Measurements from ENCODE around the gene TNS3. TPM values are rescaled to one million over a fixed set of nuclear protein-coding genes. Genes with fewer than 3 reads are reported as not detected.

Gene TNS3
- total RNA-seq, 1 donor from 2014 or later = 92.9 TPM

DNA sequence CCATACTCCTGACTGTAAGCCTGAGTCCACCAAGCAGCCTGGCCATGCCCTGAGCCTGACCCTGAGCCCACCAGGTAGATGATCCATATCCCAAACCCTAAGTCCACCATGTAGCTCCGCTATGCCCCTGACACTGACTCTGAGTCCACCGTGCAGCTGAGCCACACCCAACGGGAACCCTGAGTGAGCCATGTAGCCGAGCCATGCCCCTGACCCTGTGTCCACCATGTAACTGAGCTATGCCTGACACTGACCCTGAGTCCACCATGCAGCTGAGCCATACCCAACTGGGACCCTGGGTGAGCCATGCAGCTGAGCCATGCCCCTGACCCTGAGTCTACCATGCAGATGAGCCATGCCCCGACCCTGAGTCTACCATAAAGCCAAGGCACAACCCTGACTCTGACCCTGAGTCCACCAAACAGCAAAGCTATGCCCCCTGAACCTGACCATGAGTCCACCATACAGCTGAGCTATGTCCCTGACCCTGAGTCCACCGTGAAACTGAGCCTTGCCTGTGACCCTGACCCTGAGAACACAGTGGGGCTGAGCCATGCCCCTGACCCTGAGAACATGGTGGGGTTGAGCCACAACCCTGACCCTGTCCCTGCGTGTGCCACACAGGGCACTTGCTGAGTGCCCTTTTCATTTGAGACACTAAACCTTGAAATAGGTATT lies 299.8 kb downstream of the TNS3 start:
- Histone ChIP-seq H3K9ac (ENCODE audit: low read length) (no peak overlapping the region), H2AFZ (ENCODE audit: low read depth, low read length) (no peak overlapping the region), H4K20me1 (ENCODE audit: insufficient read depth, low read length) (peaks cover 18% of the 10 kb centered on the region), H3K4me2 (ENCODE audit: low read length) (no peak overlapping the region), H3K4me1 (ENCODE audit: insufficient read depth, low read length) (no peaks in the 10 kb centered on the region), H3K27ac (ENCODE audit: low read depth, low read length) (no peak overlapping the region), H3K79me2 (ENCODE audit: insufficient read depth, low read length) (no peaks in the 10 kb centered on the region), H3K9me3 (ENCODE audit: insufficient read depth, low read depth, low read length) (no peaks in the 10 kb centered on the region), H3K36me3 (ENCODE audit: insufficient read depth, low read length) (peaks cover 57% of the 10 kb centered on the region), H3K4me3 (ENCODE audit: insufficient read depth, low read depth, low read length) (no peak overlapping the region), H3K27me3 (ENCODE audit: insufficient read depth, low read length) (no peaks in the 10 kb centered on the region)
- peaks cover 11% of the 10 kb centered on the region for H3K9me3 Mint-ChIP-seq (ENCODE audit: unreplicated experiment)
- H3K36me3 Mint-ChIP-seq (ENCODE audit: low read depth, unreplicated experiment) = peaks cover 60% of the 10 kb centered on the region
- TF ChIP-seq EZH2 (IDR thresholded peaks at IDR 0.05; ENCODE audit: insufficient read depth, low read length) = no peak
- TF ChIP-seq, protein P1, sequence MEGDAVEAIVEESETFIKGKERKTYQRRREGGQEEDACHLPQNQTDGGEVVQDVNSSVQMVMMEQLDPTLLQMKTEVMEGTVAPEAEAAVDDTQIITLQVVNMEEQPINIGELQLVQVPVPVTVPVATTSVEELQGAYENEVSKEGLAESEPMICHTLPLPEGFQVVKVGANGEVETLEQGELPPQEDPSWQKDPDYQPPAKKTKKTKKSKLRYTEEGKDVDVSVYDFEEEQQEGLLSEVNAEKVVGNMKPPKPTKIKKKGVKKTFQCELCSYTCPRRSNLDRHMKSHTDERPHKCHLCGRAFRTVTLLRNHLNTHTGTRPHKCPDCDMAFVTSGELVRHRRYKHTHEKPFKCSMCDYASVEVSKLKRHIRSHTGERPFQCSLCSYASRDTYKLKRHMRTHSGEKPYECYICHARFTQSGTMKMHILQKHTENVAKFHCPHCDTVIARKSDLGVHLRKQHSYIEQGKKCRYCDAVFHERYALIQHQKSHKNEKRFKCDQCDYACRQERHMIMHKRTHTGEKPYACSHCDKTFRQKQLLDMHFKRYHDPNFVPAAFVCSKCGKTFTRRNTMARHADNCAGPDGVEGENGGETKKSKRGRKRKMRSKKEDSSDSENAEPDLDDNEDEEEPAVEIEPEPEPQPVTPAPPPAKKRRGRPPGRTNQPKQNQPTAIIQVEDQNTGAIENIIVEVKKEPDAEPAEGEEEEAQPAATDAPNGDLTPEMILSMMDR (IDR thresholded peaks at IDR 0.05; ENCODE audit: insufficient read depth, low read depth, low read length) = no peak
- H3K4me3 Mint-ChIP-seq (ENCODE audit: unreplicated experiment) = no peak overlapping the region
- peaks cover 2% of the 10 kb centered on the region for H3K4me1 Mint-ChIP-seq (ENCODE audit: low read depth, unreplicated experiment)
- DNase-seq (ENCODE audit: low read depth) = no peak
- H3K27ac Mint-ChIP-seq (ENCODE audit: unreplicated experiment) = no peak overlapping the region
- FAIRE-seq = no peak
- H3K27me3 Mint-ChIP-seq (ENCODE audit: low read depth, unreplicated experiment) = no peaks in the 10 kb centered on the region

DNA sequence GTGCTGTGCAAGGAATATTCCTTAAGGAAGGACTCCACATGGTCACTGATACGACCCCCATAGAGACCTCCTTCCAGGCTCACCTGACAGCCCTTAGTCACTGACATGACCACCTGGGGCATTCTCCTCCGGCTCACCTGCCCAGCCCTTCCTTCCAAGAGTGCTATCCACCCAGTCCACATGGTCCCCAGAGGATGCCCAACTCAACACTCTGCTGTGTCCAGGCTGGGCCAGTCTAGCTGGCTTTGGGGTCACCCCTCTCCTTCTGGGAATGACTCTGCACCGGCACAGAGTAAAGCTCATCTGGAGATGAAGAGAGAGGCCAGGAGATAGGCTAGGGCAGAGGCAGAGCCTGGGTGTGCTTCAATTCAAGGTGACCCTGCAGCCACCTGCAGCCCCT lies 300.8 kb downstream of the TNS3 start:
- Histone ChIP-seq H3K79me2 (ENCODE audit: insufficient read depth, low read length) (no peaks in the 10 kb centered on the region), H3K9ac (ENCODE audit: low read length) (no peak overlapping the region), H4K20me1 (ENCODE audit: insufficient read depth, low read length) (peaks cover 25% of the 10 kb centered on the region), H3K4me1 (ENCODE audit: insufficient read depth, low read length) (no peaks in the 10 kb centered on the region), H3K27ac (ENCODE audit: low read depth, low read length) (no peak overlapping the region), H2AFZ (ENCODE audit: low read depth, low read length) (no peak overlapping the region), H3K27me3 (ENCODE audit: insufficient read depth, low read length) (no peaks in the 10 kb centered on the region), H3K36me3 (ENCODE audit: insufficient read depth, low read length) (peaks cover 52% of the 10 kb centered on the region), H3K4me3 (ENCODE audit: insufficient read depth, low read depth, low read length) (no peak overlapping the region), H3K9me3 (ENCODE audit: insufficient read depth, low read depth, low read length) (no peaks in the 10 kb centered on the region), H3K4me2 (ENCODE audit: low read length) (no peak overlapping the region)
- FAIRE-seq = no peak
- peaks cover 60% of the 10 kb centered on the region for H3K36me3 Mint-ChIP-seq (ENCODE audit: low read depth, unreplicated experiment)
- peaks cover 2% of the 10 kb centered on the region for H3K4me1 Mint-ChIP-seq (ENCODE audit: low read depth, unreplicated experiment)
- no peak overlapping the region for H3K27ac Mint-ChIP-seq (ENCODE audit: unreplicated experiment)
- no peaks in the 10 kb centered on the region for H3K27me3 Mint-ChIP-seq (ENCODE audit: low read depth, unreplicated experiment)
- TF ChIP-seq EZH2 (IDR thresholded peaks at IDR 0.05; ENCODE audit: insufficient read depth, low read length) = no peak
- TF ChIP-seq, protein P1 (IDR thresholded peaks at IDR 0.05; ENCODE audit: insufficient read depth, low read depth, low read length) = no peak
- DNase-seq (ENCODE audit: low read depth) = no peak
- H3K9me3 Mint-ChIP-seq (ENCODE audit: unreplicated experiment) = peaks cover 11% of the 10 kb centered on the region
- no peak overlapping the region for H3K4me3 Mint-ChIP-seq (ENCODE audit: unreplicated experiment)

DNA sequence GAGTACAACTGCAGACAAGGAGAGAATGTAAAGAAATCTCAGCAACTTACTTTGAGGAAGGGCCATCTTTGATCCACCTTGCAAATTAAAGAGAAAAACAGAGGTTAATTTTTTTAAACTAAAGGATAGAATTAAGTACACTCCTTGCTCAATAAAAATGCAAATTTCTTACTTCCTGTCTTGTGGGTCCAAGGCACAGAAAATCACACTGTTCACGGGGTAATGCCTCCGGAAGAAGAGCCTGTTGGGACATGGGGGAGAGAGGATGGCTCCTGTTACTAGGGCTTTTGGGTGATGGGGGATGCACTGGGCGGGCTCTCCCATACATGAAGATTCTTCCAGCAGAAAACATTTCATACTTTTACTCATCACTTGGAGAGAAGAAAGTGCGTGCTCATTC lies 301.8 kb downstream of the TNS3 start:
- H3K27me3 Mint-ChIP-seq (ENCODE audit: low read depth, unreplicated experiment) = no peaks in the 10 kb centered on the region
- Histone ChIP-seq H3K9ac (ENCODE audit: low read length) (no peak overlapping the region), H3K4me2 (ENCODE audit: low read length) (no peak overlapping the region), H3K27me3 (ENCODE audit: insufficient read depth, low read length) (no peaks in the 10 kb centered on the region), H3K9me3 (ENCODE audit: insufficient read depth, low read depth, low read length) (no peaks in the 10 kb centered on the region), H2AFZ (ENCODE audit: low read depth, low read length) (no peak overlapping the region), H3K36me3 (ENCODE audit: insufficient read depth, low read length) (peaks cover 51% of the 10 kb centered on the region), H4K20me1 (ENCODE audit: insufficient read depth, low read length) (peaks cover 26% of the 10 kb centered on the region), H3K4me3 (ENCODE audit: insufficient read depth, low read depth, low read length) (no peak overlapping the region), H3K79me2 (ENCODE audit: insufficient read depth, low read length) (no peaks in the 10 kb centered on the region), H3K27ac (ENCODE audit: low read depth, low read length) (no peak overlapping the region), H3K4me1 (ENCODE audit: insufficient read depth, low read length) (no peaks in the 10 kb centered on the region)
- TF ChIP-seq EZH2 (IDR thresholded peaks at IDR 0.05; ENCODE audit: insufficient read depth, low read length) = no peak
- TF ChIP-seq, protein P1 (IDR thresholded peaks at IDR 0.05; ENCODE audit: insufficient read depth, low read depth, low read length) = no peak
- no peak overlapping the region for H3K4me3 Mint-ChIP-seq (ENCODE audit: unreplicated experiment)
- DNase-seq (ENCODE audit: low read depth) (no peak), FAIRE-seq (no peak)
- peaks cover 5% of the 10 kb centered on the region for H3K9me3 Mint-ChIP-seq (ENCODE audit: unreplicated experiment)
- H3K36me3 Mint-ChIP-seq (ENCODE audit: low read depth, unreplicated experiment) = peaks cover 61% of the 10 kb centered on the region
- peaks cover 2% of the 10 kb centered on the region for H3K4me1 Mint-ChIP-seq (ENCODE audit: low read depth, unreplicated experiment)
- H3K27ac Mint-ChIP-seq (ENCODE audit: unreplicated experiment) = no peak overlapping the region
